Measurements from ENCODE around the gene ARID1A.

DNA sequence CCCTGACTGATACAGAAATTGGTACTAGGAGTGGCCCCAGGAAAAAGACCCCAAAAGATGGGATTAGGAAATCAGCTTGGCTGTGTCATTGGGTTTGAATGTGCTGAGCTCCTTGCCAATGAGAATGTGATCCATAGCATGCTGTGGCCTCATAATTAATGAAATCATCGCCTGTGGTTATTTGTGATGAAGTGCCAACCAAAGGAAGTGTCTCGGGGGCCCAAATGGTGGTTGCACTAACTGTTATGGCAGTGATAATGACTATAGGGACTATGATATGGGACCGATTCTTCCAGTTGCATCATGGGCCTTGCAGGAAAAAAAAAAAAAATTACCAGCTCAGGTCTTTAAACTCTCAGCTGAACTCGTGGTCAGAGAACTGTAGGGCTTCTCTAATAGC is 115.2 kb downstream of the ARID1A start:
- TF ChIP-seq, protein P1, sequence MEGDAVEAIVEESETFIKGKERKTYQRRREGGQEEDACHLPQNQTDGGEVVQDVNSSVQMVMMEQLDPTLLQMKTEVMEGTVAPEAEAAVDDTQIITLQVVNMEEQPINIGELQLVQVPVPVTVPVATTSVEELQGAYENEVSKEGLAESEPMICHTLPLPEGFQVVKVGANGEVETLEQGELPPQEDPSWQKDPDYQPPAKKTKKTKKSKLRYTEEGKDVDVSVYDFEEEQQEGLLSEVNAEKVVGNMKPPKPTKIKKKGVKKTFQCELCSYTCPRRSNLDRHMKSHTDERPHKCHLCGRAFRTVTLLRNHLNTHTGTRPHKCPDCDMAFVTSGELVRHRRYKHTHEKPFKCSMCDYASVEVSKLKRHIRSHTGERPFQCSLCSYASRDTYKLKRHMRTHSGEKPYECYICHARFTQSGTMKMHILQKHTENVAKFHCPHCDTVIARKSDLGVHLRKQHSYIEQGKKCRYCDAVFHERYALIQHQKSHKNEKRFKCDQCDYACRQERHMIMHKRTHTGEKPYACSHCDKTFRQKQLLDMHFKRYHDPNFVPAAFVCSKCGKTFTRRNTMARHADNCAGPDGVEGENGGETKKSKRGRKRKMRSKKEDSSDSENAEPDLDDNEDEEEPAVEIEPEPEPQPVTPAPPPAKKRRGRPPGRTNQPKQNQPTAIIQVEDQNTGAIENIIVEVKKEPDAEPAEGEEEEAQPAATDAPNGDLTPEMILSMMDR (IDR thresholded peaks at IDR 0.05) = no peak
- no peak for TF ChIP-seq POLR2A (IDR thresholded peaks at IDR 0.05)
